GM19467 (cell line): ENCODE measurements around the gene GPLD1.

ENCODE experiments used
- ATAC-seq: cut with Tn5 transposase; IDR thresholded peaks from one replicate; pipeline ENCODE4 v1.9.1; 2021; ENCODE audit warnings: mild to moderate bottlenecking, moderate library complexity; ENCODE audit not compliant: unreplicated experiment

The GPLD1 gene

DNA sequence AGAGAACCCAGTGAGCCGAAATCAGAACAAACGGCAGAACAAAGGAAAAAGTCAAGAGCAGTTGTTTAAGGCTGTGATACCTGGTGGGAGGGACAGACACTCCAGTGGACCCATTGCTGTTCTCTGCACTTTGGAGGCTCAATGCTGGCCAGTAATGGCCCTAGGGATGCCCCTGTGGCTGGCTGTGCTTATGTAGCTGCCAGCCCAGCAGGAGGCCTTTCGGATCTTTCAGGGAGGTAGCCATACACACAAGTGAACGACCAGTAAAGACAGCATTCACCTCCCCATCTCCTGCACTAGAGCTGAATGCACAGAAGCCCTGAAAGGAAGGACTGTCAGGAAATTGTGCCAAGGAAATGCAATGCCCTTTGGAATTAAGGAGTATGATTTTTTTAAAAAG, 34.3 kb downstream of the GPLD1 start:
- ATAC-seq: no peak

- no peak for ATAC-seq
Observed at GRCh38 chr6:24454452-24454851, 34.9 kb downstream of the GPLD1 start.

DNA sequence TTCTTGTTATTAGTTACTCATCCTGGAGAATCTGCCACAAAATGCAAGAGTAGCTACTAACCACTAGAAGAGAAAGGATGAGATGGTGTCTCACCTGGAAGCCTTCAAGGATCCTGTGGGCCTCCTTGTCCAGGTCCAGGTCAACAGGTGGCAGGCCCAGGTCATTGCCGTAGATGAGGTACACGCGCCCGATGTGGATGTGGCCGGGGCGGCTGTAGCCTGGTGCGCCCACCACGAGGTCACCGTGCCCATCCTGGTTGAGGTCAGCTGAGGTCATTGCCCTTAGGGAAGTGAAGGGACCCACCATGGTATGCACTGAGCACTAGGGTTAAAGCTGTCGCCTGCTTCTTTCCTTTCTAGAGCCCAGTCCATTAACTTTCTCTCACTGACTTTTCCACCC, 35.5 kb downstream of the GPLD1 start:
- ATAC-seq: no peak

DNA sequence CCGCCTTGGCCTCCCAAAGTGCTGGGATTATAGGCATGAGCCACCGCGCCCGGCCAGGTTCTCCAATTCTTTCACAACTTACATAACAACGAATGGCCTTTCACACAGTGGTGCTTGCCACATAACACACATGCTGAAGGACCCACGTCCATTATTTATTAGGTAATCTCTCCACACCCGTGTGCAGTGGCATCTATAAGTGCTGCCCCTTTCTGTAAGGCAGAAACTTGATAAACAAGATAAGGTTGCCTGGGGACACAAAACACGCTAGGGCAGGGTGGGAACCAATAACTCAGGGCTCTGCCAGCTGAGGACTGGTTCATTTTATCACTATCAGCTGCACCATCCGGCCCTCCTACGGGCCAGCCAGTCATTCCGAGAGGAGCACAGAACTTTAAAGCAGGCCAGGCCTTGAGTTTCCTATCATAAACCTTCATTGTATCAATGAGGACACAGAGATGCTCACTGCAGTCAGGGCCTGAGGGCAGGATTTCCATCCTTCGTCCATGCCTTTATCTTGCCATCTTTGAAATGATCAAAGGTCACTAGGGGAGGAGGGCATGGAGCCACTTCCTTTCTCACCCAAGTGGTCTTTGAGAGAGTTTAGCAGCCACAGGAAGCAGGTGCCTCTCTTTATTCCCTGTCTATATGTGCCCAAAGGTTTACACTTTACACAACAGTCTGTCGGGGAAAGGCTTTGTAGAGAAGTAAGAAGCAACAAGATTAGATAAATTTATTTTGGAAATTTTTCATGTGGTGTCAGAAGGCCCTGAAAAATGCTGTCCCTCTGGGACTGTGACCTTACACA, 37.6 kb downstream of the GPLD1 start:
- ATAC-seq: no peak

DNA sequence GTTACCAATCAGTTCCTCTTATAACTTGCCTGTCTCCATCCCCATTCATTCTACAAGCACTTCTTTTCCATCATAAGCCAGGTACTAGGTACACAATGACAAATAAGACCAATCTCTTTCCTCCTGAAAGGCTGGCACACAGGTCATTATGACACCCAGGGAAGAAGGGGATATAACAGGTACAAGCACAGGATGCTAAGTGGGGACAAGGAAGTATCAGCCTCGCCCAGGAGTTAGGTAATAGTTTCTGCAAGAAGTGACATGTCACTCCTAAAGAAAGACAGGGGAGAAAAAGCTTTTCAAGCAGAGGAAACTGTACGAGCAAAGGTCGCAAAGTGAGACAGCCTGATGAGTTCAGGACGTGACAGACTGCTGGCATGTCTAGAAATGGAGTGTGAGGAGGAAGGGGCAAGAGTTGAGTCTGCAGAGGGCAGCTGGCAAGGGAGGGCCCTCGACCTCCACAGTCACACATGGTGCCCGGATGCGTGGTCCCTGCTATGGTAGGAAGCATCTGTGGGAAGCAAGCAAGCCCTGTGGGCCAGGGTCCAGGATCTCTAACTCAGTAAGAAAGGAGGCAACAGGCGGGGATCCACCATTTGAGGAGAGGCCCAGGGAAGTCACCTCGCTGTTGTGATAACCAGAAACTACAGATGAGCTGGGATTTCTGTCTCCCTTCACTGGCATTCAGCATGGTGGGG, 40.4 kb downstream of the GPLD1 start:
- no peak for ATAC-seq

DNA sequence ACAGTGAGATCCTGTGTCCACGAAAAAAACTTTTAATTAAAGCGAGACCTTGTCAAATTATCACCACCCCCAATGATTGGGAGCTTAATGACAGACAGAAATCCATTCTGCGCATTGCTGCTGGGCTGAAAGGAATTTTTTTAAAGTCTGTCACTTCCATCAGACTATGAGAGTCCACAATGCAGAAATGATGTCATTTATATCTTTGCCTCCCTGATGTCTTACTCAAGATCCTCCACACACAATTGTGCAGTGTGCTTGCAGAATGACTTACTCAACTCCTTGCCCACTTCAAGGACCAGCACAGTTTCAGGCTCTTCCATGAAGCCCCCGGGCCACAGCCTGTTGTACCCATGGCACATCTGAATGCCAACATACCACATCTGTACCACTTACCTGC, 41.0 kb downstream of the GPLD1 start:
- no peak for ATAC-seq

GRCh38 chr6:24446670-24447069, 42.7 kb downstream of the GPLD1 start:
- no peak for ATAC-seq

DNA sequence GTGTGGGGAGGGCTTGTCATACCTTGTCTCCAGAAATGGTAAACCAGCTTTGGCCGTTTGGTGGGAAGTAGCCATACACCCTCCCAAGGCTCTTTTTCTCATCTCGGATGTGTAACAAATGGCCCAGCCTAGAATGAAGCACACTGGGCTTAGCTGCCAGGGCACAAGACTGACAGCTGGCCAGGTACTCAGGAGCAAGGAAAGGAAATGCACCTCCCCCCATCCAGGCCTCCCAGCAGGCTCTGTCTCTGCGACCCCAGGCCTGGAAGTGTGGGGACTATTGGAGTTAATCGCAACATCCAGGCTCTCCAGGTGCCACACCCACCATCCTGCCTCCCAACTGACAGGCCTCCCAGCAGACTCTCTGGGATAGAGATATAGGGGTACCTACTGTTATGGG, 43.7 kb downstream of the GPLD1 start:
- ATAC-seq: no peak

DNA sequence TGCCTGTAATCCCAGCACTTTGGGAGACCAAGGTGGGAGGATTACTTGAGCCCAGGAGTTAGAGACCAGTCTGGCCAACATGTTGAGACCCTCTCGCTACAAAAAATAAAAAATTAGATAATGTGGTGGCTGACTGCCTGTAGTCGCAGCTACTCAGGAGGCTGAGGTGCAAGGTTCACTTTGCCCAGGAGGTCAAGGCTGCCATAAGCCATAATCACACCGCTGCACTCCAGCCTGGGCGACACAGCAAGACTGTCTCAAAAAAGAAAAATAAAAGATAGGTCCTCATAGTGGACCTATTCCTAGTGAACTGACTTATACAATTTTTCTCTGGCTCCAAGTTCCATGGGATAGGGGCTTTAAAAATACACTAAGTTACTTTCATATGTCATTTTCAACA, 44.8 kb downstream of the GPLD1 start:
- ATAC-seq: no peak

DNA sequence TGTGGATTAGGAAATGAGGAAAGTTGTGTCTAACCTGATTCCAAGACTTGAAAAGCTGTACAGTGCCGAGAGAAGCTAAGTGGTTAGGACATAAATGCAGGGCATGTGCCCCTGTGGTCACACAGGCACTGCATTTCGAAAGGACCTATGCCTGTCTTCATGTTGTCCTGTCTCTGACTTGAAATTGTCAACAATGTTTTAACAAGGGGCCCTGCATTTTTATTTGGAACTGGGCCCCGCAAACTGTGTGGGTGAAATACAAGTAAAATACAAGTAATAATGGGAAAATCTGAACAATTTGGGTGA, 47.8 kb downstream of the GPLD1 start:
- no peak for ATAC-seq

- ATAC-seq: no peak
Observed at GRCh38 chr6:24440897-24441598, 48.3 kb downstream of the GPLD1 start.

GRCh38 chr6:24439858-24440539, 49.4 kb downstream of the GPLD1 start:
- no peak for ATAC-seq

DNA sequence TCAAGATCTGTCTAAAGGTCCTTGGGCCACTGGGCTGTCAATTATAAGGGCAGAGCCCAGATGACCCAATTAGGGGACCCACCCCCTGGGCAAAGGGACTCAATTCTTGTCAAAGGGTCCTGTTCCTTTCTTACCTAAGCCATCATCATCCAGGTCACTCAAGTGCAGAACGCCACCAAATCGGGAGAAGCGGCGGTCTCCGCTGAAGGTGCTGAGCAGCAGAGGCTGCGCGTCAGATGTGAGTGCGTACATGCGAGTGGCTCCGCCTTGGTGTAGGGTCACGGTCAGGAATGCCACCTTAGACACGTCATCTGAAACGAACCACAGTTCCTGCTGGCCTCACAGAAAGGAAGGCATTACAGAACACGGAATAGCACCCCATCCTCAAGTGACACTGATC, 52.4 kb downstream of the GPLD1 start:
- ATAC-seq: no peak

DNA sequence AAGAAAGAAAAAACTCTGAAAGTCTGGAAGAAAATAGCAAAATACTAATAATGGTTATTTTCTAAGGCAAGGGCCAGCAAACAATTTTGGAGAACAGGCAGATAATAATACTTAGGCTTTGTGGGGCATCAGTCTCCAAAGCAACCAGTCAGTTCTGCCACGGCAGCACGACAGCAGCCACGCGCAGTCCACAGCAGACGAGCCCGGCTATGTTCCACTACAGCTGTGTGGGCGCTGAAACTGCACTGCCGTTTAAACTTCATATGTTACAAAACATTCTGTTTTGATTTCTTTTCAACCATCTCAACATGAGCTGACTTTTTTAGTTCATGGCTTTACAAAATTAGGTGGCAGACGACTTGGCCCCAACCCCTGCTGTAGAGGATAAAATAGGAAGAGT, 56.8 kb downstream of the GPLD1 start:
- no peak for ATAC-seq

GRCh38 chr6:24431045-24431451, 58.3 kb downstream of the GPLD1 start:
- no peak for ATAC-seq

DNA sequence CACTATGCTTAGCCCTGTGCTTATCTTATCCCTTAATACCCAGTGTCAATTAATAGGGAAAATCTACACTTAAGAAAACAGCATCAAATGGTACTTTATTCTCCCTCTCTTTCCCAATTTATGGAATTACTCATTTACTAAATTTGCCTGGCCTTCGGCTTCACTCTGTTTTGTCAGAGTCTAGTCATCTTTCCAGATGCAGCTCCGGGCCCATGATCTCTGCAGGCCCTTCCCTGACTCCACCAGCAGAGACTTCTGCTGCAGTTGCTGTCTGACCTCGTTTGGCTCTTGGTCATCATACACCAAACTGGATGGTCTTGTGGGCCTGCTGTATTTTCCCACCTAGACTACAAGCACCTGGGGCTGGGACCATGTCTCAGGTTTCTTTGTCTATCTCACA, 59.3 kb downstream of the GPLD1 start:
- ATAC-seq: no peak

DNA sequence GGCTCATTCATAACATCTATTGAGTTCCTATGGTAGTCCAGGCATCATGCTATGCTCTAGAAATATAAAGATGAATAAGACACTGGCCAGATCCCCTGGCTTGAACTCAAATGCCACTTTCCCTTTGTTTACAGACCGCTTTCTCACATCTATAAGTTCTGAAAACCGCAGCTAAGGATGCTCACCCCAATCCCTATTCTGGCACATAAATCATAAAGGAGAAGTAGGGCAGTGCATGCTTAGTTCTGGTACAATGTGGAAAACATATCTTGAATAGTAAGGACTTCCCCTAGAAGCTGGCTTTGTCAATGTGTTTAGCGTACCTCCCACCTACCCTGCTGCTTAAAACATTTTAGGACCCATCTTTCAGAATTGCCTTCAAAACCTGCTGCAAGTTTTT, 60.2 kb downstream of the GPLD1 start:
- ATAC-seq: no peak

DNA sequence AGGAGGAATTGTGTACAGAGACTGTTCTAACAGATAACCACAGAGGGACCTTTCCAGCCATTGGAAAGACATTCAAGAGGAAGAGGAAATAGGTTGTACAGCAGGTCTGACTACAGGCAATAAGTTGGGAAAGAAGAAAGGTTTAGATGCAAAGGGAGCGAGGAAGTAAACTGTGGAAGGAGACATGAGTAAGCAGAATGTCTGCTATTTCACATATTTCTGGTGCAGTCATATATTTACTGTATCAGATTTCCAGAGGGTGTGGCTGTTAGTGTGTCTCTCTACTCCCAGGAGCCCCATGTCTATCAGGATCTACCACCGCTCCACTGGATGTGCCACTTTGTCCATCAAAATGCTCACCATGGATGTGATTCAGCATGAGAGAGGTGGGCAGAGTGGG, 60.8 kb downstream of the GPLD1 start:
- no peak for ATAC-seq

DNA sequence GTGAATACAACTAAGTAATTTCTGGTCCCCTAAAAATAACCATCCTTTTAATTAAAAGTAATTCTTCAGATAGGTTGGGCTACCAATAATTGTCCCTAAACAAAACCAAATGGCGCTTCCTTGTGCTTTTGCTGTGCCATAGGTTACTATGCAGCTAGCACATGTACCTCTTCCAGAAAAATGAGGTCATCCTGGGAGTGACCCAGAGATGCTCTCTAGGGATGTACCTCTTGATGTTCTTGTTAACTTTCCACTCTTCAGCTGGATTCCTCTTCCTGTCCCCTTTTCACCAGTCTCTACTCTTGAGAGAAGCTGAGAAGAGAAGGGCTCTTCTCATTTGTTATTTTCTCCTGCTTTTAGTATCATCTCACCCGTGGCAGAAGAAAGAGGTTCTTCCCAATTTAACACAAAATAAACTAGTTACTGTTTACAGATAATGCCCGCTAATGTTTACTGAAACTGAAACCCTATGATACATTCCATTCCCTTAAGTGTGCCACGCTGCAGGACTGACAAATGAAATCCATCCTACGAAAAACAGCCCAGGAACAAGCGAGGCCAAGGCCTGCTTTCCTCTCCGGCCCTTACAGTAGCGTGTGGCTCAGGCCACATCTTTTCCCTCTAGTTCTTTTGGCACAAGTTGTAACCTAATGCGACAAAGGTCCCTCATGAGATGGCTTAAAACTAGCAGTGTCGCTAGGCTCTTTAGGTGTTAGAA, 62.5 kb downstream of the GPLD1 start:
- ATAC-seq: no peak

GRCh38 chr6:24425091-24425490, 64.3 kb downstream of the GPLD1 start:
- no peak for ATAC-seq

- no peak for ATAC-seq
Observed at GRCh38 chr6:24419526-24419925, 69.9 kb downstream of the GPLD1 start.
